ENCODE data around the gene BMF. TPM values are rescaled to one million over a fixed set of nuclear protein-coding genes. Genes with fewer than 3 reads are reported as not detected.

Gene BMF
- total and polyA plus RNA-seq, 5 experiments from 2014 or later: 0.12 to 19.8 (median 0.44) TPM

Other genes starting within 250 kb of the BMF start
- not detected for gene GPR176, start 188.6 kb downstream of the BMF start, total RNA-seq
- gene GPR176, start 188.6 kb downstream of the BMF start, polyA plus RNA-seq: not detected
- gene EIF2AK4, start 174.8 kb downstream of the BMF start, total RNA-seq: 10 to 100 TPM; 17.6 to 17.9 TPM
- 10 to 100 TPM; 16.4 to 18.9 (median 18.5) TPM for gene EIF2AK4, start 174.8 kb downstream of the BMF start, polyA plus RNA-seq
- 100 to 1,000 TPM; 147 to 158 TPM for gene SRP14, start 69.7 kb downstream of the BMF start, total RNA-seq
- gene SRP14, start 69.7 kb downstream of the BMF start, polyA plus RNA-seq: 100 to 1,000 TPM; 705 to 855 (median 766) TPM
- under 1 TPM; 0.49 to 0.77 TPM for gene BUB1B, start 52.2 kb upstream of the BMF start, total RNA-seq
- under 1 TPM in 1 of 3 donors, not detected in 2; 0.54 TPM for gene BUB1B, start 52.2 kb upstream of the BMF start, polyA plus RNA-seq
- gene PAK6, start 130.2 kb upstream of the BMF start, total RNA-seq: not detected
- gene PAK6, start 130.2 kb upstream of the BMF start, polyA plus RNA-seq: 1 to 10 TPM in 1 of 3 donors, not detected in 2; 1.1 TPM
- under 1 TPM in 1 of 2 experiments, not detected in 1; 0.31 TPM for gene ANKRD63, start 174.2 kb upstream of the BMF start, total RNA-seq
- under 1 TPM in 1 of 3 donors, not detected in 2; 0.20 TPM for gene ANKRD63, start 174.2 kb upstream of the BMF start, polyA plus RNA-seq
- gene PLCB2, start 199.1 kb upstream of the BMF start, total RNA-seq: 100 to 1,000 TPM; 156 to 166 TPM
- 10 to 100 TPM; 14.5 to 23.0 (median 22.2) TPM for gene PLCB2, start 199.1 kb upstream of the BMF start, polyA plus RNA-seq
- gene INAFM2, start 214.8 kb upstream of the BMF start, total RNA-seq: 1 to 10 TPM; 6.2 to 8.1 TPM
- 1 to 10 TPM in 2 of 3 donors, under 1 TPM in 1; 0.69 to 2.5 (median 1.9) TPM for gene INAFM2, start 214.8 kb upstream of the BMF start, polyA plus RNA-seq
- 1 to 10 TPM; 1.4 to 1.5 TPM for gene CCDC9B, start 232.1 kb upstream of the BMF start, total RNA-seq
- under 1 TPM in 2 of 3 donors, not detected in 1; 0.08 to 0.62 TPM for gene CCDC9B, start 232.1 kb upstream of the BMF start, polyA plus RNA-seq
- gene PHGR1, start 242.2 kb upstream of the BMF start, total RNA-seq: not detected
- gene PHGR1, start 242.2 kb upstream of the BMF start, polyA plus RNA-seq: not detected
- under 1 TPM; 0.31 to 0.52 TPM for gene DISP2, start 249.3 kb upstream of the BMF start, total RNA-seq
- under 1 TPM; 0.02 to 0.73 (median 0.42) TPM for gene DISP2, start 249.3 kb upstream of the BMF start, polyA plus RNA-seq

Data from naive thymus-derived CD8-positive, alpha-beta T cell (primary cell).